ENCODE results near the gene GRIP2. TPM values are rescaled to one million over a fixed set of nuclear protein-coding genes. Genes with fewer than 3 reads are reported as not detected.

The GRIP2 gene
- polyA plus RNA-seq, 3 donors = not detected

DNA sequence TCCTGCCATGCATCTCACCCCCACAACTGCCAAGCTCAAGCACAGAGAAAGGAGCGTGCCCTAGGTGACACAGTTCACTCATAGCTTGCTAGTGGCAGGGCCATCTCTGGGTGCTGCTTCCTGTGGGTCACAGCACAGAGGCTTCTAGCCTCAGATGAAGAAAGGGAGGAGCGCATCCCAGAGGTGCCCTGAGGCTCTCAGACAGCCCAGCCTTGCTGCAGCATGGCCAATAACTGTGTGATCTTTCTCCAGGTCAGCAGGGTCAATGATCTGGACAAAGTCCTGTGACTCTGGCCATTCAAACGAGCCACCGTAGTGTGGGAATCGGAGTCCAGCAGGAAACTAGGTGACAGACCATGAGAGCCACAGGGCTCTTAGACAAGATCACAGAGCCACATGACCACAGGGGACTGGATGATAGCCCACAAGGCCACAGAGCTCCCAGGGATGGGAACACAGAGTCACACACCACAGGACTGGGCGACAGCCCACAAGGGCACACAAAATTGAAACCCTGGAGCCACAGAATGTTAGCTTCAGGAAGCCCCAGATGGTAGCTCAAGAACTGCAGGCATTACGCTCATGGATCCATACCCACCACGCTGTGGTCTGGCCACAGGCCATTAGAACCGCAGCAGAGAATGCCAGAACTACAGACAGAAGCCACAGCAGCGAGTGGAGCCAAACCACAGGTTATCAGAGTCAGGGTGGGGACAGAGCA lies 25.9 kb upstream of the GRIP2 start:
- no peaks in the 10 kb centered on the region for H4K20me1 ChIP-seq (ENCODE audit: insufficient read depth, low read length)
- H3K27ac Mint-ChIP-seq = no peak overlapping the region
- H3K4me1 Mint-ChIP-seq = peaks cover 9% of the 10 kb centered on the region
- H3K9me3 Mint-ChIP-seq = no peaks in the 10 kb centered on the region
- no peak overlapping the region for H3K27ac ChIP-seq (ENCODE audit: low read depth in 1 of 2, low read length in 2 of 2)
- H3K79me2 ChIP-seq (ENCODE audit: insufficient read depth, low read length) = no peaks in the 10 kb centered on the region
- no peak overlapping the region for H3K4me3 ChIP-seq (replicated peaks in 1 of 3; ENCODE audit: low read depth in 2 of 3, low read length in 3 of 3)
- H2AFZ ChIP-seq (ENCODE audit: insufficient read depth, low read depth, low read length, poor library complexity, severe bottlenecking) = no peak overlapping the region
- H3K9me3 ChIP-seq (replicated peaks in 1 of 2; ENCODE audit: control insufficient read depth in 1 of 2, insufficient read depth in 1 of 2, low read length in 2 of 2) = no peaks in the 10 kb centered on the region
- no peak overlapping the region for H3K4me2 ChIP-seq (replicated peaks; ENCODE audit: extremely low read depth, low read length, poor library complexity, severe bottlenecking)
- peaks cover 0 to 4% of the 10 kb centered on the region in 2 donors for H3K4me1 ChIP-seq (ENCODE audit: control insufficient read depth in 1 of 2, insufficient read depth in 2 of 2, low read length in 2 of 2)
- H3K36me3 Mint-ChIP-seq = no peaks in the 10 kb centered on the region
- no peak for DNase-seq
- H3K9ac ChIP-seq (ENCODE audit: insufficient read depth, low read length, poor library complexity, severe bottlenecking) = no peak overlapping the region
- intact Hi-C loops (cut with micrococcal nuclease) = no loop called here
- WGBS (ENCODE audit: insufficient coverage) = 14% methylated on average over 9 of the region's 10 CpGs
- H3K36me3 ChIP-seq (replicated peaks in 1 of 2; ENCODE audit: control insufficient read depth in 1 of 2, insufficient read depth in 2 of 2, low read length in 2 of 2) = no peaks in the 10 kb centered on the region
- H3K27me3 ChIP-seq (ENCODE audit: control insufficient read depth in 2 of 2, insufficient read depth in 2 of 2, low read length in 2 of 2) = no peaks in the 10 kb centered on the region
- peaks cover 8 to 29% (median 24%) of the 10 kb centered on the region in 3 donors for H3K27me3 Mint-ChIP-seq (ENCODE audit: low read depth in 3 of 3)
- H3K4me3 Mint-ChIP-seq = no peak overlapping the region
- TF ChIP-seq, protein P1, sequence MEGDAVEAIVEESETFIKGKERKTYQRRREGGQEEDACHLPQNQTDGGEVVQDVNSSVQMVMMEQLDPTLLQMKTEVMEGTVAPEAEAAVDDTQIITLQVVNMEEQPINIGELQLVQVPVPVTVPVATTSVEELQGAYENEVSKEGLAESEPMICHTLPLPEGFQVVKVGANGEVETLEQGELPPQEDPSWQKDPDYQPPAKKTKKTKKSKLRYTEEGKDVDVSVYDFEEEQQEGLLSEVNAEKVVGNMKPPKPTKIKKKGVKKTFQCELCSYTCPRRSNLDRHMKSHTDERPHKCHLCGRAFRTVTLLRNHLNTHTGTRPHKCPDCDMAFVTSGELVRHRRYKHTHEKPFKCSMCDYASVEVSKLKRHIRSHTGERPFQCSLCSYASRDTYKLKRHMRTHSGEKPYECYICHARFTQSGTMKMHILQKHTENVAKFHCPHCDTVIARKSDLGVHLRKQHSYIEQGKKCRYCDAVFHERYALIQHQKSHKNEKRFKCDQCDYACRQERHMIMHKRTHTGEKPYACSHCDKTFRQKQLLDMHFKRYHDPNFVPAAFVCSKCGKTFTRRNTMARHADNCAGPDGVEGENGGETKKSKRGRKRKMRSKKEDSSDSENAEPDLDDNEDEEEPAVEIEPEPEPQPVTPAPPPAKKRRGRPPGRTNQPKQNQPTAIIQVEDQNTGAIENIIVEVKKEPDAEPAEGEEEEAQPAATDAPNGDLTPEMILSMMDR (IDR thresholded peaks at IDR 0.05) = no peak

DNA sequence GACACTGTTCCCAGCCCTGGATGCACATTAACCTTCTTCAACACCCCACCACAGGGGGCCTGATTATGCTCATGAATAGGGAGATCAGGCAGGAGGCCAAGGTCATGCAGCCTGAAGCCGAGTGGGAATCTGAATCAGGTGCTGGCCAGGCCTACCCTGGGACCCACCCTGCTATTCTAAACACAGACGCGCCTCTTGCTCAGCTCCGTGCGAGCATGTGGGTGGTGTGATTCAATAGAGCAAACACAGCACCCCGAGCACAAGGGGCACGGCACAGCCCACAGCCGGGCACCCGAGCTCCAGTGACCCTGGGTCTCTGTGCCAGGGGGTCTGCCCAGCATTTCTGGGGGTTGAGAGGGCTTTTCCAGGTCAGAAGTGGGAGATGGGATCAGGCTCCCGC lies 24.6 kb upstream of the GRIP2 start:
- no peaks in the 10 kb centered on the region for H3K9me3 Mint-ChIP-seq
- Histone ChIP-seq H3K4me3 (replicated peaks in 1 of 3; ENCODE audit: low read depth in 2 of 3, low read length in 3 of 3) (no peak overlapping the region), H3K9ac (ENCODE audit: insufficient read depth, low read length, poor library complexity, severe bottlenecking) (no peak overlapping the region), H4K20me1 (ENCODE audit: insufficient read depth, low read length) (no peaks in the 10 kb centered on the region), H3K27me3 (ENCODE audit: control insufficient read depth in 2 of 2, insufficient read depth in 2 of 2, low read length in 2 of 2) (no peaks in the 10 kb centered on the region), H3K9me3 (replicated peaks in 1 of 2; ENCODE audit: control insufficient read depth in 1 of 2, insufficient read depth in 1 of 2, low read length in 2 of 2) (no peaks in the 10 kb centered on the region), H3K4me2 (replicated peaks; ENCODE audit: extremely low read depth, low read length, poor library complexity, severe bottlenecking) (no peak overlapping the region), H3K79me2 (ENCODE audit: insufficient read depth, low read length) (no peaks in the 10 kb centered on the region), H3K27ac (ENCODE audit: low read depth in 1 of 2, low read length in 2 of 2) (no peak overlapping the region), H3K36me3 (replicated peaks in 1 of 2; ENCODE audit: control insufficient read depth in 1 of 2, insufficient read depth in 2 of 2, low read length in 2 of 2) (no peaks in the 10 kb centered on the region), H2AFZ (ENCODE audit: insufficient read depth, low read depth, low read length, poor library complexity, severe bottlenecking) (no peak overlapping the region), H3K4me1 (ENCODE audit: control insufficient read depth in 1 of 2, insufficient read depth in 2 of 2, low read length in 2 of 2) (no peaks in the 10 kb centered on the region)
- no peak overlapping the region for H3K4me3 Mint-ChIP-seq
- peaks cover 2% of the 10 kb centered on the region for H3K4me1 Mint-ChIP-seq
- TF ChIP-seq, protein P1 (IDR thresholded peaks at IDR 0.05) = no peak
- no peak overlapping the region for H3K27ac Mint-ChIP-seq
- intact Hi-C loops (cut with micrococcal nuclease) = no loop called here
- H3K27me3 Mint-ChIP-seq (ENCODE audit: low read depth in 3 of 3) = peaks cover 10 to 32% (median 26%) of the 10 kb centered on the region in 3 donors
- no peak for DNase-seq
- WGBS (ENCODE audit: insufficient coverage) = 97% methylated on average over 8 of the region's 10 CpGs
- no peaks in the 10 kb centered on the region for H3K36me3 Mint-ChIP-seq

Measured in CD14-positive monocyte (primary cell).